Measurements from ENCODE around the gene CCDC92B. TPM values are rescaled to one million over a fixed set of nuclear protein-coding genes. Genes with fewer than 3 reads are reported as not detected.
A peak's percentile ranks its signal among the peaks of the same experiment; 100 is the strongest.

The CCDC92B gene
- total RNA-seq, 1 donor from 2014 or later = 0.20 TPM

- no peak overlapping the region for H3K27ac ChIP-seq
- intact Hi-C loops (cut with DNase I) = no loop called here
- TF ChIP-seq, protein P1, sequence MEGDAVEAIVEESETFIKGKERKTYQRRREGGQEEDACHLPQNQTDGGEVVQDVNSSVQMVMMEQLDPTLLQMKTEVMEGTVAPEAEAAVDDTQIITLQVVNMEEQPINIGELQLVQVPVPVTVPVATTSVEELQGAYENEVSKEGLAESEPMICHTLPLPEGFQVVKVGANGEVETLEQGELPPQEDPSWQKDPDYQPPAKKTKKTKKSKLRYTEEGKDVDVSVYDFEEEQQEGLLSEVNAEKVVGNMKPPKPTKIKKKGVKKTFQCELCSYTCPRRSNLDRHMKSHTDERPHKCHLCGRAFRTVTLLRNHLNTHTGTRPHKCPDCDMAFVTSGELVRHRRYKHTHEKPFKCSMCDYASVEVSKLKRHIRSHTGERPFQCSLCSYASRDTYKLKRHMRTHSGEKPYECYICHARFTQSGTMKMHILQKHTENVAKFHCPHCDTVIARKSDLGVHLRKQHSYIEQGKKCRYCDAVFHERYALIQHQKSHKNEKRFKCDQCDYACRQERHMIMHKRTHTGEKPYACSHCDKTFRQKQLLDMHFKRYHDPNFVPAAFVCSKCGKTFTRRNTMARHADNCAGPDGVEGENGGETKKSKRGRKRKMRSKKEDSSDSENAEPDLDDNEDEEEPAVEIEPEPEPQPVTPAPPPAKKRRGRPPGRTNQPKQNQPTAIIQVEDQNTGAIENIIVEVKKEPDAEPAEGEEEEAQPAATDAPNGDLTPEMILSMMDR (IDR thresholded peaks at IDR 0.05) = no peak
- no peaks in the 10 kb centered on the region for H3K36me3 ChIP-seq
- no peaks in the 10 kb centered on the region for H3K4me1 ChIP-seq
- peaks cover 46% of the 10 kb centered on the region for H3K27me3 ChIP-seq
- no peak for DNase-seq
- no peaks in the 10 kb centered on the region for H3K9me3 ChIP-seq
- H3K4me3 ChIP-seq = no peak overlapping the region
- no peak for ATAC-seq
Measured at GRCh38 chr17:2776589-2777241, 27.3 kb upstream of the CCDC92B start.

- no peak overlapping the region for H3K4me3 ChIP-seq
- ATAC-seq (no peak), DNase-seq (no peak)
- intact Hi-C loops (cut with DNase I) = no loop called here
- TF ChIP-seq, protein P1 (IDR thresholded peaks at IDR 0.05) = no peak
- H3K4me1 ChIP-seq = no peaks in the 10 kb centered on the region
- no peaks in the 10 kb centered on the region for H3K9me3 ChIP-seq
- H3K27me3 ChIP-seq = peaks cover 46% of the 10 kb centered on the region
- H3K36me3 ChIP-seq = no peaks in the 10 kb centered on the region
- no peak overlapping the region for H3K27ac ChIP-seq
Measured at GRCh38 chr17:2775206-2775605, 25.8 kb upstream of the CCDC92B start.

DNA sequence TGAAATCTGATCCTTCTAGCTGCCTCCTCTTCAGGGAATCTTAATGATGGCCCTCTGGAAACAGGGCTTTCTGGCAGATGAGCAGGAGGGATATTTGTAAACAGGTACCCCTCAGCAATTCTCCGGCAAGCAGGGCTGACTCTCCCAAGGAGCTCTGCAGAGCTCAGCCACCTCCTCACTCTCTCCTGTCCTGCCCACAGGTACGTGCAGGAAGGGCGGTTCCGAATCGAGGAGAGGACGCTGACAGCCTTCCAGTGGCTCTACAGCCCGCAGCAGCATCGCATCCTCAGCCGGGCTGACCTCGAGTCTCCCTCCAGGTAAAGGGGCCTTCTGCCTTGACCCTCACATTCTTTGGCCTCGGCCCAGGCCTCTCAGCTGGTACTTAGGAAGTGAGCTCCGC lies 20.7 kb upstream of the CCDC92B start:
- TF ChIP-seq, protein P1 (IDR thresholded peaks at IDR 0.05) = no peak
- no peak for DNase-seq
- H3K4me3 ChIP-seq = no peak overlapping the region
- H3K27me3 ChIP-seq = peaks cover 15% of the 10 kb centered on the region
- no peak for ATAC-seq
- no peak overlapping the region for H3K27ac ChIP-seq
- no peaks in the 10 kb centered on the region for H3K4me1 ChIP-seq
- no peaks in the 10 kb centered on the region for H3K9me3 ChIP-seq
- intact Hi-C loops (cut with DNase I) = no loop called here
- H3K36me3 ChIP-seq = no peaks in the 10 kb centered on the region

DNA sequence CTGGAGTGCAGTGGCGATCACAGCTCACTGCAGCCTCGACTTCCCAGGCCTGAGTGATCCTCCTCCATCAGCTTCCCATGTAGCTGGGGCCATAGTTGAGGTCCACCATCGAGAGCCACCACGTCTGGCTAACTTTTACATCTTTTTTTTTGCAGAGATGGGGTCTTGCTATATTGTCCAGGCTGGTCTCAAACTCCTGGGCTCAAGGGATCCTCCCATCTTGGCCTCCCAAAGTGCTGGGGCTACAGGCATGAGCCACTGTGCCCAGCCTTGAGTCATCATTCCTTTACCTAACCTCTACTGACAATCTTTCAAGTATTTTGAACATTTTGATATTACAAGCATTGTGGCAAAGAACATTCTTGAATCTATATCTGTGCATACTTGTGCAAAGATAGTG lies 9.4 kb upstream of the CCDC92B start:
- intact Hi-C loops (cut with DNase I) = no loop called here
- no peak for DNase-seq
- H3K36me3 ChIP-seq = no peaks in the 10 kb centered on the region
- no peaks in the 10 kb centered on the region for H3K9me3 ChIP-seq
- no peak overlapping the region for H3K27ac ChIP-seq
- peaks cover 3% of the 10 kb centered on the region for H3K4me1 ChIP-seq
- H3K4me3 ChIP-seq = no peak overlapping the region
- peaks cover 69% of the 10 kb centered on the region for H3K27me3 ChIP-seq
- TF ChIP-seq, protein P1 (IDR thresholded peaks at IDR 0.05) = no peak
- ATAC-seq = no peak

DNA sequence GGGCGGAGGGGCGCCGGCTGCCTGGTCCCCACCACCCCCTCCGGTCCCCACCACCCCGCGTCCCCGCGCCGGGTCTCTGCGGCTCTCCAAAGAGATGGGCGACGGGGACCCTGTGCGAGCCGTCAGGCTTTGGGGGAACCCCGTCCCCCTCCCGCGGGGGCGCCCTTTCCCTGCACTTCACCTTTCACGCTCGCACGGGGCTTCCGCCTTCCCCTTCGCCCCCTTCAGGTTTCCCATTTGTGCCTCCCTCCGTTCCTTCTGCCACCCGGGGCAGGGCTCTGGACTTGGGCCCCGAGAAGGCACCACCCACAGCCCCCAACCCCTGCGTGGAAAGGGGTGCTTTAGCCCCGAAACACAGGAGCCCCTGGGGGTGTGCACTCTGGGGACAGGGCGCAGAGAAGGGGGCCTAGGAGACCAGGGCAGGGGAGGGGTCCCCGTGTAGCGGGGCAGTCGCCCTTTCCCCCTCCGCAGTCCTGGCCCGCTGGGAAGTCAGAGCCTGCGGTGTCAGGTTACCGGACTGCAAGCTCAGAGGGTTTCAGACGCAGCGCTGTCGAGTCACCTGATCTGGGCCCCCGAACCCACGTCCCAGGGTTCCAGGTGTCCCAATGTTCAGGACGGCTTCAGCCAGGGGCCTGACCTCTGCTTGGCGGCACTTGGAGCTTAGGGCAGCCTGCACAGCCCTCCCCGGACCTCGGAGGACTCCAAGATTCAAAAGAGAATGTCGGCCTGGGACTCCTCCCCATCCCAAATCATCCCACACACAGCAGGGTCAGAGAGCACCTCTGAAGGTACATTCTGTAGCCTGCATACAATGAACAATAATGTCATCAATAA lies 6.7 kb upstream of the CCDC92B start:
- peak; percentile 28 for ATAC-seq
- no peak for DNase-seq
- Histone ChIP-seq H3K27me3 (peaks cover 78% of the 10 kb centered on the region), H3K9me3 (no peaks in the 10 kb centered on the region), H3K4me3 (no peak overlapping the region), H3K4me1 (peaks cover 3% of the 10 kb centered on the region), H3K36me3 (no peaks in the 10 kb centered on the region), H3K27ac (no peak overlapping the region)
- intact Hi-C loops (cut with DNase I) = no loop called here
- TF ChIP-seq, protein P1 (IDR thresholded peaks at IDR 0.05) = no peak
